Spleen (tissue), 7 donors: ENCODE results near the gene BICRA.

Source experiments
- CTCF ChIP-seq, 11 experiments: fragments of 200-600 bp in 7 of 11; fragments of 450-650 bp in 4 of 11; sonication (generic) in 4 of 11; IDR thresholded peaks in 8 of 11; conservative IDR thresholded peaks in 3 of 11; 1 replicate in 7 of 11; 2 replicates in 4 of 11; pipeline versions ENCODE4 v1.4.0 to v1.8.0; 2016 to 2021; ENCODE audit warnings: antibody characterized with exemption in 11 of 11, inconsistent platforms in 4 of 11, mild to moderate bottlenecking in 1 of 11
- POLR2A ChIP-seq, 3 donors: fragments of 450-650 bp; IDR thresholded peaks; one replicate each; pipeline ENCODE4 v1.5.1; 2017; ENCODE audit warnings: antibody characterized with exemption in 3 of 3, mild to moderate bottlenecking in 1 of 3
- donor health status: DM: no; HTN: no; CAD: no; lungs with moderate emphysema.
- donor health status: DM: no; HTN: no; CAD: no.
- donor health status: DM: no; HTN: no; CAD: no.

GRCh38 chr19:47650700-47651099 is 41.8 kb downstream of the BICRA start:
- no peak for TF ChIP-seq CTCF (IDR thresholded peaks at IDR 0.05 in 8 of 11, conservative IDR thresholded peaks at IDR 0.05 in 3 of 11)
- TF ChIP-seq POLR2A (IDR thresholded peaks at IDR 0.05): no peak
